ENCODE measurements around the gene KATNAL2.

Gene KATNAL2

GRCh38 chr18:47035156-47035671 is 117.8 kb downstream of the KATNAL2 start, which contains the start of gene ELOA2:
TSS of gene ELOA2 (minus strand) at chr18:47035621. CDS start at chr18:47035264, 357 bp downstream.
- no peak for DNase-seq

DNA sequence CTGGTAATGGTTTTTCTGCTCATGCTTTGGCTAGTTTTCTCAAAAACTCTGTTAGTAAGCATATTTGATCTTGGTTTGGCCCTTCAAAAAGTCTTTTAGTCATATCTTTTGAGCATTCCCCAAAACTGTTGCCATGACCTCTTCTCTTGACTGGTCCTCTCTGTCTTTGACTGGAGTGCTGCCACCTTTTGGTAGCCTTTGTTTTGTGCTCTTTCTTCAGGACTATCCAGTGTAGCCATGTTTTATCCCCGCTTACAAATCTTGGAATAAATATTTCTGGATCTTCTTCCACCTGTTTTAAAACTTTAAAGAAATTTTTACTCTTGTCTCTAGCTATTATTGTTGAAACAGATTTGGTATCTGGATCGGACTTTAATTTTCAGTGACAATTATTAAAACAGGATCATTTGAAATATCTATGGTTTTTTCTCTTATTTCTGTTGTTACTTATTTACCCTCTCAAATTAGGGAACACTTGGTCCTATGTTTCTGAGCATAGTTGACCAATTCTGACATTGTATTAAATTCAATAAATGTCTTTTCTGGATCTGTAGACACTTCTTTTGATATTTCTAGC is 119.0 kb downstream of the KATNAL2 start:
- no peak for DNase-seq

DNA sequence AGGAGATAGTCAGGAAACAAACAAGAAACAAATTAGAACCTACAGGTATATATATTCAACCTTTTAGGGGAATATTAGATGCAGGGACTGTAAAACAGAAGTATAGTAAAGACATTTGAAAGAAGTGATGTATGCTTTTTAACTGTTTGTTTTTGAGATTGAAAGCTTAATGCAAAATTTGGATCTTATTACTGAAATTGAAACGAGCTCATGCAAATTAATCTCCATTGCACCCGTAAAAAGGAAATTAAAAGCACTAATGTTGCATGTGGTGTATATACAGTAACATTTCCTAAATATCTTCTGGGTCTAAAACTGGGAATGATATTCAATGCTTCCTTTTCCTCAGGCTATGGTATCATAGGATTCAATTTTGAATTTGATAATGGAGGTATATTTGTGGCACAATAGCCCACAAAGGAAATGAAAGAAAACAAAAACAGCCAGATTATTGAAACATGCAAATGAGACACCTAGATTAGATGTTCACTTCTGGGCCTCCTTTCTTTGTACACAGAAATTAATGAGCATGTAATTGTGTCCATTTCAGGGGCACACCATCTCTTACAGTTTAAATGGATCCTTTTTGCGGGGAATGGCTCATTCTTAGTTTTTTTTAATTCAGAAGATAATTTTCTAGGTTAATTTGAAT is 119.7 kb downstream of the KATNAL2 start:
- DNase-seq = no peak

- DNase-seq = no peak
These were observed 123.6 kb downstream of the KATNAL2 start for GRCh38 chr18:47040982-47041381.

DNA sequence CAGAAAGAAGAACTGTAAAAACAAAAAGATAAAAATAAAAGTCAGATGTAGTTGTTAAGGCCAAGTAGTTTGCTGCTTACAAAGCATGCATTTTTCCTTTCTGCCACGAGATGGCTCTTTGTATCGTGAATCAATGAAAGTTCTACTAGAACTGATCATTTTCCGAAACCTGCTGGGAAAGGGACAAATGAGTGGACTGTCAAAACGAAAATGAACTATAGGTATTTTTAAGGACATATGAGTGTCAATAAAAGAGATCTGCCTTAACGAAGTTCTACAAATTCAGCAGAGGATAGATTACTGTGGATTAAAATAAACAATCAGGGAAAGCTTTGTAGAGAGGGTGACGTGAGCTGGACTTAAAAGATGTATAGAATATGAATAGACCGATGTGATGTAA is 133.1 kb downstream of the KATNAL2 start:
- DNase-seq = no peak

DNA sequence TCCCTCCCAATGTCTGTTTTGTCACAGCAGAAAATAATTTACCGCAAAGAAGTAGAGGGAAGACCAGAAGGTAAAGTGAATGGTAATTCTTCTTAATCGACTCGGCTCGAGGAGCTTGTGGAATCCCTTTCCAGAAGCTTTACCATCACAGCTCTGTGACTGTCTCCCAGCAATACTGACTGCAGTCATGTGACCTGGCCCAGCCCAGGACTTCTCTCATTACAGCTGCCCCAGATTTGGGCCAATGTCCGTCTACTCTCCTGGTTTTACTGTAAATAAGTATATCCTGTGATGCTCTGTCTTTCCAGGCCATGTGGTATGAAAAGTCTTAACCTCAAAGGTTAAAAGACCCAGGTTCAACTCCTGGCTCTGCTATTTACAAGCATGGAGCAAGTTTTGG is 137.0 kb downstream of the KATNAL2 start:
- DNase-seq = no peak

DNA sequence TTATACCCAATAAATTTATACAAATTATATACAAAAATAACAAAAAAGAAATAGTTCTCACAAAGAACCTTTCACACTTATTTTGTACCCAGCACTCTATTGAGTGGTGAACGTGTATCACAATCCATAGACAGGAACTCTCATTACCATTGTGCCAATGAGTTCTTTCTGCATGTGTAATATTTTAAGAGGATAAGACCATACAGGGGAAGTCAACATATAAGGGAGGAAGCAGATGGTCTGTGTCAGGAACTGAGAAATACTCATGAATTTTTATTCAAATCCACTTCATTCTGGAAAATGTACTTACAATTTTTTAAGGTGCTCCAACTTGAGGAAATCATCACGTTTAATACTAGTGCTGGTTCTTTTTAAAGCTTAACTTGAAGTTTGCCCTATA is 145.1 kb downstream of the KATNAL2 start:
- DNase-seq = no peak

GRCh38 chr18:47063096-47063495 is 145.7 kb downstream of the KATNAL2 start:
- no peak for DNase-seq

DNA sequence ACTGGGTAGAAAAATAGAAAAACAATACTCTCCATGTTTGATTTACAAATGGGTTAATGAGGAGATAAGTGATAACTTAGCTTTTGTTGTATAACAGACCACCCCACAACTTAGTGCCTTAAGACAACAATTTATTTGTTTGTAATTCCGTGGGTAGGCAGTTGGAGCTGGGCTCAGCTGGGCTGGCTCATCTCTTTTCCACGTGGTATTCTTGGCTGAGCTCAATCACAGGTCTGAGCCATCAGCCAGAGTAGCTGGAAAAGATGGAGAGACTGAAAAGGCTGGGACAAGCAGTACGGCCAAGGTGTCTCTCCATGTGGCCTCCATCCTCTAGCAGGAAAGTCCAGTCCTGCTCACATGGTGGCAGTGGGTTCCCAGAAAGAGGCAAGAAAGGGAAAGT is 150.2 kb downstream of the KATNAL2 start:
- no peak for DNase-seq

DNA sequence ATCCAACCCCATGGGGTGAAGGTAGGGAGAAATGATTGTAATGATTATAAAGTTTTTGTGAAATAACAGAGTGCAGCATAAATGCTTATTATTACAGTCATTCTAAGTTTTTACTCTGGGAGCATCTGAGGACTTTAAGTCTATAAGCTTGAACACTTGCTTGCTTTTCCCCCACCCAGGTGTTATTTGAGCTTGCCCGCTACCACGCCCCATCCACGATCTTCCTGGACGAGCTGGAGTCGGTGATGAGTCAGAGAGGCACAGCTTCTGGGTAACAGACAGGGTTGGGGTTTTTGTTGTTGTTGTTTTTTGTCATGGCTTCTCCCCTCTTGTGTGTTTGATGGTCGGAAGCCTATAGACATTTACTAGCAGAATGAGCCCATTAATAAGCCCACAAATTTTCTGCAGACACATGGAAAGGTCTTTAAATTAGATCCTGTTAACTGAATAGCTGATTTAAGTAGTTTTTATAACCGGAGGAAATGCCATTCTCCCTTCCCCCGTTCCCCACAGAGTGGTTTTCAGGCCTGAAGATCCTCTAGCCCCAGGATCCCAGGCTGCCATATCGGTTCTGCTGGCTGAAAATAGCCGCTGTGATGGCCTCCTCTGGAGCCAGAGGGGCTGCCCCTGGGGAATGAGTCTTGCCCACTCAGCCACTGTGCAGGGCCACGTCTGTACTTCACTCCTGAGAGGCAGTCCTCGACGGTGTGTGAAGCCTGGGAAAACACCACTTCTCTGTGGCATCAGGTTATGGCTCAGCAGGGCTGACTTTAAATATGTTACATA is 157.9 kb downstream of the KATNAL2 start:
- no peak for DNase-seq

DNA sequence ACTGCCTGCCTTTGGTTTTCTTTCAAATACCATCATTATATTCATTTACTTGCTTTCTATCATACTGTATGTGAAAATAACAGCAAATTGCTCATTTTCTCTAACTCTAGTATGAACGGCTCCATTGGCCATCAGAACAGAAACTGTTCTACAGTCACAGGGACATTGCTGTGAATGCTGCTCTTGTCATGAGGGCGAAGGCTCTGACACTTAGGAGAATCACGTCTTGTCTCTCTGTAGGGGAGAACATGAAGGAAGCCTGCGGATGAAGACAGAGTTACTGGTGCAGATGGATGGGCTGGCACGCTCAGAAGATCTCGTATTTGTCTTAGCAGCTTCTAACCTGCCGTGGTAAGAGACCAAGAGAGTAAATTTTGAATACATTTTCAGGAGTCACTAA is 159.7 kb downstream of the KATNAL2 start:
- DNase-seq = no peak

GRCh38 chr18:47080872-47081271 is 163.5 kb downstream of the KATNAL2 start:
- no peak for DNase-seq

- DNase-seq = no peak
These were observed 164.2 kb downstream of the KATNAL2 start for GRCh38 chr18:47081578-47081977.

DNA sequence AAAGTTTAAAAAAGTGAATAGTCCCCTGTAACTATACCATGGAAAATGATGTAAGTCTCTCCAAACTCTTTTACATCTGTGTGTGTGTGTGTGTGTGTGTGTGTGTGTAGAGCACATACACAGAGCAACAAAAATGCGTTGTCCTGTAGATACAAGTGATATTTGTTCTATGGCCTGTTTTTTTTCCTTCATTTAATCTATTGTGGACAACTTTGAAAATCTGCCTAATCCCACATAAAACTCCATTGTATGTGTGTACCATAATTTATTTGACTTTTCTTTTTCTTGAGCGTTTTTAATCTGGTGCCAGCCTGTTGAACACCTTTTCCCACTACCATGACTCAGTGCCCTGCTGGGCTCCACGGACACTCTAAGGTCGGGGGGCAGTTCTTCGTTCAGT is 170.3 kb downstream of the KATNAL2 start:
- DNase-seq = no peak

DNA sequence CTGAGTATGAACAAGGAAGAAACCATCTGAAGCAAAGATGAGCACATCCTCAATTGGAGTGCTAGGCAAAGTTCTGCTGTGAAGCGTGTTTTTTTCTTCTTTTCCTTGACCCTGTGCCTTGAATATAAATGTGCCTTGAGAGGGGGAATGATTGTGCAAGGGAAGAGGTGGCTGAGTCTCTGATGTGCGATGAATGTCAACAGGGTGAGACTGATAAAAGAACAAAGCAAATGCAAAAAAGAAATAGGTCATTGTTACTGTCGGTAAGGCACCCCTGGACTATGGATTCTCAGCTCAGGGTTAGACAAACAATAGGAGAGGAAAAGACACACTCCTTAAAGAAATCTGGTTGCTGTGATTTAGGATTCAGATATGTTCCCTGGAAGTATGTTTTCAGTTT is 178.4 kb downstream of the KATNAL2 start:
- no peak for DNase-seq

DNA sequence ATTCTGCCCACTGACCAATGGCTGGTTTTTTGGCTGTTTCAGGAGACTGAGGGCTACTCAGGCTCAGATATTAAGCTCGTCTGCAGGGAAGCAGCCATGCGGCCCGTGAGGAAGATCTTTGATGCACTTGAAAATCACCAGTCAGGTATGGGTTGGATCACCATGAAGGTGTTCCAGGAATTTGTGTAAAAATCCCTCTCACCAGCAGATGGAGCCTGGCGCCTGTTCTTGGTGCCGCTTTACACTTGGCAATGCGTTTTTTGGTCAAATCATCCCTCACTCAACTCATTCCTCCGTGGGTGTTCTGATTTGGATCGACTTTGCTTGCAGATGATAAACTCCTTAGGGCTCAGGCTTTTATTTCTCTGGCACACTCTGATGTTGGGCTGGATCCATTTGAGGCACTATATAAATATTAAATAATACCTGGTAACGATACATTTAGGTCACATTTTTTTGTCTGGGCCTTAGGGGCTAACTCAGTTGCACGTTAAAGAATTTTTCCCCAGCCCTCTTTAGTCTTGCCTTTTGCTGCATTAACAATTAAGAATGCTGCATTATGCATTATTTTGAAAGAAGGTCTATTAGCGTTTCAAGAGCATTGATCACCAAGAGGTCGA is 182.9 kb downstream of the KATNAL2 start:
- peak; percentile 11 for DNase-seq

DNA sequence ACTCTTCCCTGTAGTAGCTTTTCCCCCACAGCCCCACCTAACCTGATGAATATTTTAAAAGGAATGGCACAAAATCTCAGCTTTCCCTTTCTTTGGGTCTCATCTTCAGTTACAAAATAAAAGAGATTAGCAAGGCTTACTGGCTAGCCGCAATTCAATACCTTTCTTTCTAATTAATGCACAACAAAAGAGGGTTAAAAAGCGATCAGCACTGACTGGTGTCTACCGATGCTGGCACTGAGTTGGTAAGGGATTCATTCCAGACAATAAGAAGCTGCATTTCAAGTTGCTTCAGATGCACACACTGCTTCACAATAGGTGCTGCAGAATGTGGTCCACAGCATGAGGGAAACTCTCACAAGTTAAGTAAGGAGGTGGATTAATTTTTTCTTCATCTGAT is 191.0 kb downstream of the KATNAL2 start:
- DNase-seq = no peak

GRCh38 chr18:47108998-47109405 is 191.6 kb downstream of the KATNAL2 start:
- DNase-seq = no peak

DNA sequence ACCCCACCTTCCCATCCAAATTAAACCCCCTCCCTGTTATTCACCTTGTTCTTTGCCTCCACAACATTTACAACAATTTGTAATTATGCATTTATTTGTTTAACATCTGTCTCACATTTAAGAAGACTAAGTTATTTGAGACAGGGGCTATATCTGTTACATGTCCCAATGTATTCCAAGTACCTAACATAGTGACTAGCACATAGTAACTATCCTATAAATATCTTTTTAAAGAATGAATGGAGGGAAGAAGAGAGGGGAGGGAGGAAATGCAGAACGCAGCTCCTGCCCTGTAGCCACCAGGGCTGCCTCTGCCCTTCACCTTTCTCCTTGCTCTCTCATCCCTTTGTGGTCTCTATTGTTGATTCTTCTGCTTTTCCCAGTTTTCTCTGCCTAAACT is 192.3 kb downstream of the KATNAL2 start:
- no peak for DNase-seq

- no peak for DNase-seq
These were observed 193.3 kb downstream of the KATNAL2 start for GRCh38 chr18:47110492-47111274.

- no peak for DNase-seq
These were observed 196.6 kb downstream of the KATNAL2 start for GRCh38 chr18:47113796-47114540.

- DNase-seq = no peak
These were observed 197.8 kb downstream of the KATNAL2 start for GRCh38 chr18:47115205-47115604.

All from DMS153 (cell line).